Pulmonary artery endothelial cell (primary cell): ENCODE measurements around the gene CAMK2N2. TPM values are rescaled to one million over a fixed set of nuclear protein-coding genes. Genes with fewer than 3 reads are reported as not detected.

ENCODE experiments used
- DNase-seq: peaks from one replicate; pipeline ENCODE4 v3.0.0-alpha.2; 2011; ENCODE audit warnings: low read depth, low spot score
- total RNA-seq: library from RNA; depleted of rRNA; stranded (reverse); fragments of >200 nt; gene quantifications from 2 replicates; pipeline ENCODE4 v1.2.3, GENCODE V29; 2014

CAMK2N2 gene
- total RNA-seq, 1 donor from 2014 or later: not detected

DNA sequence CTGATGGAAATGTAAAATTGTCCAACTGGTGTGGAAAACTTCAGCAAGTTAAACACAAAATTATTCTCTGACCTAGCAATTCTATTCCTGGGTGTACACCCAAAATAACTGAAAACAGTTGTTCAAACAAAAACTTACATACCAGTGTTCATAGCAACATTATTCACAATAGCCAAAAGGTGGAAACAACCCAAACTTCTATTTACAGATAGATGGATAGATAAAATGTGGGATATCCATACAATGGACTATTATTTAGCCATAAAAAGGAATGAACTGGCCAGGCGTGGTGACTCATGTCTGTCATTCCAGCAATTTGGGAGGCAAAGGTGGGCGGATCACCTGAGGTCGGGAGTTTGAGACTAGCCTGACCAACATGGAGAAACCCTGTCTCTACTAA is 38.8 kb downstream of the CAMK2N2 start:
- DNase-seq: no peak

DNA sequence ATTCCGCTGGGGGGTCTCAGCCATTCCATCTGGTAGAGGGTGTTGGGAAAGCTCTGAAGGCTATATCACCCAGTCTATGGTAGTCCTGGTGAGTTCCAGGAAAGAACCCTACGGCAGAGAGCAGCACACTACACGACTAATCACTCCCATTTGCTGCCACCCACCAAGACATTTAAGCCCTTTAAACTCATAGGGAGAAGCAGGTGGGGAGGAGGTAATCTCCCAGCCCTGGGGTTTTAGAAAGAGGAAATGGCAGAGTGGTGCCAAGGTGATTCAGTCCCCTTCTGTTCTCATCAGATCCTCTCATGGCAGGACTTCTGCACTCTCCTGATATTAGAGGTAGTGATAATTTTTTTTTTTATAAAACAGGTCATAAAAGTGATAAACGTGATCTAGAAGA is 42.5 kb downstream of the CAMK2N2 start:
- no peak for DNase-seq

- no peak for DNase-seq
Observed at GRCh38 chr3:184211718-184212117, 49.6 kb downstream of the CAMK2N2 start.

DNA sequence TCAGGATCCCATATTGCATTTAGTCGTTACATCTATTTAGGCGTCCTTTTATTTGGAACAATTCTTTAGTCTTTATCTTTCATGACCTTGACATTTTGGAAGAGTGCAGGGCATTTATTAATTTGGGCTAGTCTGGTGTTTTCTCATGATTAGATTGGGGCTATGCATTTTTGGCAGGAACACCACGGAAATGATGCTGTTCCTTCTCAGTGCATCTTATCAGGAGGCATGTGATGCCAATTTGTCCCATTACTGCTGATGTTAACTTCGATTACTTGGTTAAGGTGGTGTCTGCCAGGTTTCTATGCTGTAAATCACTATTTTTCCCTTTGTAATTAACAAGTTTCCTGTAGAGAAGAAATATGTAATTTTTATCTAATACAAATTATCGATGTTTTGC is 50.1 kb downstream of the CAMK2N2 start:
- DNase-seq: no peak

Other genes starting within 250 kb of the CAMK2N2 start
- 12.0 and 16.7 TPM in 2 replicates for gene ABCC5, start 243.7 kb downstream of the CAMK2N2 start, total RNA-seq
- not detected in 2 replicates for gene HTR3D, start 229.8 kb downstream of the CAMK2N2 start, total RNA-seq
- not detected in 2 replicates for gene HTR3C, start 208.5 kb downstream of the CAMK2N2 start, total RNA-seq
- gene HTR3E, start 164.5 kb downstream of the CAMK2N2 start, total RNA-seq: not detected in 2 replicates
- 41.0 and 53.0 TPM in 2 replicates for gene EIF2B5, start 126.2 kb downstream of the CAMK2N2 start, total RNA-seq
- 21.2 and 30.0 TPM in 2 replicates for gene DVL3, start 106.2 kb downstream of the CAMK2N2 start, total RNA-seq
- gene AP2M1, start 86.7 kb downstream of the CAMK2N2 start, total RNA-seq: 413 and 506 TPM in 2 replicates
- 52.1 and 69.1 TPM in 2 replicates for gene ABCF3, start 75.4 kb downstream of the CAMK2N2 start, total RNA-seq
- not detected in 2 replicates for gene VWA5B2, start 32.0 kb downstream of the CAMK2N2 start, total RNA-seq
- gene ALG3, start 12.6 kb downstream of the CAMK2N2 start, total RNA-seq: 23.6 and 25.7 TPM in 2 replicates
- gene EEF1AKMT4, start 11.9 kb downstream of the CAMK2N2 start, total RNA-seq: 4.3 and 4.7 TPM in 2 replicates
- gene ECE2, start 14.5 kb upstream of the CAMK2N2 start, total RNA-seq: not detected in 2 replicates
- 780 and 805 TPM in 2 replicates for gene PSMD2, start 37.7 kb upstream of the CAMK2N2 start, total RNA-seq
- 340 and 432 TPM in 2 replicates for gene EIF4G1, start 53.1 kb upstream of the CAMK2N2 start, total RNA-seq
- gene FAM131A, start 76.0 kb upstream of the CAMK2N2 start, total RNA-seq: 40.4 and 44.6 TPM in 2 replicates
- 2.2 and 2.6 TPM in 2 replicates for gene CLCN2, start 100.1 kb upstream of the CAMK2N2 start, total RNA-seq
- gene POLR2H, start 100.2 kb upstream of the CAMK2N2 start, total RNA-seq: 106 and 115 TPM in 2 replicates
- gene THPO, start 116.7 kb upstream of the CAMK2N2 start, total RNA-seq: 0.07 TPM in 1 of 2 replicates, not detected in the other
- 0.11 and 0.20 TPM in 2 replicates for gene CHRD, start 118.5 kb upstream of the CAMK2N2 start, total RNA-seq